Fibroblast of skin of right quadriceps (primary cell): ENCODE data around the gene TAF9B.
A peak's percentile ranks its signal among the peaks of the same experiment; 100 is the strongest.
"Not testable (repeated sequence)": the region's sequence is repeated elsewhere in the genome, so short reads cannot be mapped to it uniquely, and the experiment has no call there.

Experiments used
- DNase-seq: peaks from one replicate; pipeline ENCODE4 v3.0.0-alpha.2; 2013

Gene TAF9B

DNA sequence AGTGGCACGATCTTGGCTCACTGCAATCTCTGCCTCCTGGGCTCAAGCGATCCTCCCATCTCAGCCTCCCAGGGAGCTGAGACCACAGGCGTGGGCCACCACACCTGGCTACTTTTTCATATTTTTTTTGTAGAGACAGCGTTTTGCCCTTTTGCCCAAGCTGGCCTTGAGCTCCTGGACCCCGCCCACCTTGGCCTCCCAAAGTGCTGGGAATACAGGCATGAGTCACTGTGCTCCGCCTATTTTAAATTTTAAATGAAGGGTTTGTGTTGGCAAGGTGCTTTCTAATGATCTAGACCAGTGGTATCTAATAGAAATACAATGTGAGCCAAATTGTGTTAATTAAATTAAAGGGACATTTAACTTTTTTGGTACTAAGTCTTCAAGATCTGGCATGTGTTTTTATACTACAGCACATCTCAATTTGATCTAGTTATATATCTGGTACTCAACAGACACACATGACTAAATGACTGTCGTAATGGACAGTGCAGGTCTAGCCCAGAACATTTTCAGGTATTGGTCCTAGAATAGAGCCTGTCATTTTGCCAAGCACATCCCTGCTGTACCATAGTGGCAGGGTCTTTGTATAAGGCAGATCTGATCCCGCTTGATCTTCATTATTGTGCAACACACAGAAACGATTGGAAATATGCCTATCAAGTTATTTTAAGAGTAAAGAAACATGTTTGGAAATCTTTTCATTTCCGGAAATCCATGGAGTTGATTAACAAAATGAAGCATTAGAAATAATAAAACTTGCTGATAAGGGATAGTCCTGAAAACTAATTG is 28.1 kb downstream of the TAF9B start:
- DNase-seq: no peak

DNA sequence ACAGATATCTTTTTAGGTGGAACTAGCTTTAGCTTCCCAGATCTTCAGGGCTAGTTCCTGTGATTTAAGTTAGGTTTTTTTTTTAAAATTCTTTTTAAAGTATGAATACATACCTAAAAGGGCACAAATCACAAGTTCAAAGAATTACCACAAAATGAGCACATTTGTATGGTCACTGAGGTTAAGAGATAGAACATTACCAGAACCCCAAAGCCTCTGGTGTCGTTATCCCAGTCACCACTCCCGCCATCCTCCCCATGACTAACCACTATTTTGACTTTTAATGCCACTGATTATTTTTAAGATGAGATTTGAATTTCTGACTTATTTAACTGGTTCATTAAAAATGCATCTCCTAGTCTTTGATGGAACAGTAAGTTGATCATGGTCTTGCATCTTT is 30.0 kb downstream of the TAF9B start:
- DNase-seq: no peak

DNA sequence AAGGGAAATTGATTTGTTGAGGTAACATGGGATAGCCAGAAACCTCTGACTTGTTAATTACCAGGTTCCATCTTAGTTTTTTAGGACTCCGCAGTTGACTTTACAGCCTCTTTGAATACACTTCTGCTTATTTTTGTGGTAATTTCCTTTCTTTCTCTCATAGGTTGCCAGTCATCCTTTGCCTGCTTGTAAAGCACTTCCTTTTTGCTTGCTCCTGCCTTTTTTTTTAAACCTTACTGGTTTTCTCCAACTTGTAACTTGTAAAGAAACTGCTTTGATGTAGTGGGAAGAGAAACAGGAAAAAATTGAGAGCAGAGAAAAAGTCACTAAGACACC is 32.8 kb downstream of the TAF9B start:
- DNase-seq: no peak

DNA sequence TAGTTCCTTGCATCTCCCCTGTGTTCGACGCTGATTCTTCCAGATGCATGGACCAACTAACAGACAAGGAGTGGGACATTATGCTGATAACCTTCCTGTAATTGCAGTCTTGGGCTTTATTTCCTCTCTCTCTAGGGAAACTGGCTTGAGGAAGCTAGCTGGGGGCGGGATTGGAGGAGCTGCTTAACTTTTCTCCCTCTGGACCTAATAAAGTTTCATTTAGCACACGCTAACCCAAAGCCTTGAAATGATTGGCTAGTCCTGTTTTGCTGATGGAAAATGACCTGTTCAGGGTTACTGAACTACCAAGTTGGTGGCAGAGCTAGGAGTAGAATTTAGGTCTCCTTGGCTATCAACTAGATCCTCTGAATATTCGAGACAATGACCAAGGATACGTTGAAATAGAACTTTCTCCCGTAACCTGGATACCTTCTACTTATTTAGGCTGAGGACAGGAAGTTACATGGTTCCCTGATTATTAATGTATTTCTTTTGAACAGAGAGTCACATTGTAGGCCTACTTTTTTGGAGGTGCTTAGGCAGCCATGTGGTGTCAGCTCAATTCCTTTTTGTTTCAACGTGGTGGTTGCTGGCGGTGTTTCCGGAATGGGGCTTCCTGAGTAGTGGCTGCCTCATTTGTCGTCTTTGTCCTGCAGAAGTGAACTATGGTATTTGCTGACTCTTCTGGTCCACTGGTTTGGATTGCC is 33.4 kb downstream of the TAF9B start:
- no peak for DNase-seq

DNA sequence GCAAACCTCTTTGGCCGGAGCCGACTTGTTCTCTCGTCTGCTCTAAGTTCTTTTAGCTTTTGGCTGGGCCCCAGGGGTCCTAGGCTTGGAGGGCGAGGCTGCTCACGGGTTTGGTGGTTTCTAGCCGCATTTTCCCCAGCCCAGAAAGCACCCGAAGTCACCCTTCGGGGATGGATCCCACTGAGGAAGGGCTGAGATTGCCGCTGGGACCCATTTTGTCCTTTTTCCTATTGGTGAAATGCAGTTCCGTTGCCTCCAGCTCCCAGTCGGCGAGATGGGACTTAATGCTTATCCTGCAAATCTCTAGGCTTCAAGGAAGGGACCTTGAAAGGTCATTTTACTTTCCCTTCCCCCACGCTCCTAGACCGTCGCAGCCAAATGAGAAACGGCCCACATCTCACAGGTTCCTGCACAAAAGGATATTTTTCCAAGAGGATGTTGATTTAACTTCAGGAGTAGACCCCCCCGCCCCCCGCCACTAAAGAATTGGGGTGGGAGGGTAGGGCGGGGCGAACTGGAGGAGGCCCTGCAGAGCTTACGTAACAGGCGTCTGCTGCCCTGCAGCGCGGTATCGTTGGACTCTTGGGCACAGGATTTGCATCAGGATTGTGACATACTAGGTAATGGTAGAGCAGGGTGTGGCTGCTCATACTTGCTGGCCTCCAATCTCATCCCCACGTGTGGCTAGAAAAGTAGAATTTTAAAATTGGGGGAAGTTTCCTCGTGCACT is 34.8 kb downstream of the TAF9B start:
- peak; percentile 38 for DNase-seq

DNA sequence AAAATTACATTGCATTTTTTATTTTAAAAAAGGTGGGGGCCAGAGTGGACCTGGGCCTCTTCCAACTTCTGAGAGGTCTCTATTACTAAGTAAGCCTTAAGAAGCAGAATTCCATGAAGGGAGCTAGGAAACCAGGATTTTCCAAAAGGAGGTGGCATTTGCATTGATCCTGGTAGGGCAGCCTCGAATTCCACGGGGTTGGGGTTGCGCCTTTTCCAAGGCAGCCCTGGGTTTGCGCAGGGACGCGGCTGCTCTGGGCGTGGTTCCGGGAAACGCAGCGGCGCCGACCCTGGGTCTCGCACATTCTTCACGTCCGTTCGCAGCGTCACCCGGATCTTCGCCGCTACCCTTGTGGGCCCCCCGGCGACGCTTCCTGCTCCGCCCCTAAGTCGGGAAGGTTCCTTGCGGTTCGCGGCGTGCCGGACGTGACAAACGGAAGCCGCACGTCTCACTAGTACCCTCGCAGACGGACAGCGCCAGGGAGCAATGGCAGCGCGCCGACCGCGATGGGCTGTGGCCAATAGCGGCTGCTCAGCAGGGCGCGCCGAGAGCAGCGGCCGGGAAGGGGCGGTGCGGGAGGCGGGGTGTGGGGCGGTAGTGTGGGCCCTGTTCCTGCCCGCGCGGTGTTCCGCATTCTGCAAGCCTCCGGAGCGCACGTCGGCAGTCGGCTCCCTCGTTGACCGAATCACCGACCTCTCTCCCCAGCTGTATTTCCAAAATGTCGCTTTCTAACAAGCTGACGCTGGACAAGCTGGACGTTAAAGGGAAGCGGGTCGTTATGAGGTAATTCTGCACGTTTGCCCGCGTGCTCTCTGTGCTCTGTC is 35.6 kb downstream of the TAF9B start, which contains the start of gene PGK1:
Gene PGK1 (plus strand): TSS at position 626 of the 824 bp plus-strand sequence. CDS start 93 bp downstream, at position 719.
- peak; percentile 98 for DNase-seq

DNA sequence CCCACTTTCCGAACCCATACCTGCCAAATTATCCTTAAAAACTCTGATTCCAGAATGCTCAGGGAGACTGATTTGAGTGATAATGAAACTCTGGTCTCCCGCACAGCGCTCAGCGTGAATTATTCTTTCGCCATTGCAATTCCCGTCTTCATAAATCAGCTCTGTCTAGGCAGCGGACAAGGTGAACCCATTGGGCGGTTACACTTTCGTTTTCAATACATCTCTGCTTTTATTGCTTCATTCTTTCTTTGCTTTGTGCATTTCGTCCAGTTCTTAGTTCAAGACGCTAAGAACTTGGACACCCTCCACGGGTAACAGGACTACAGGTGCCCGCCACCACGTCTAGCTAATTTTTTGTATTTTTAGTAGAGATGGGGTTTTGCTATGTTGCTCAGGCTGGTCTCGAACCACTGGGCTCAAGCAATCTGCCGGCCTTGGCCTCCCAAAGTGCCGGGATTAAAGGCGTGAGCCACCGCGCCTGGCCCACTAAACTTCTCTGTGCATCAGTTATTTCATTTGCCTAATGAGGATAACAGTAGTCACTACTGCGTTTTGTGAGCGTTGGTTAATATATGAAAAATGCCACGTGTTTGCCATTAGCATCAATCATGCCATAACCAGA is 36.3 kb downstream of the TAF9B start:
- no peak for DNase-seq

DNA sequence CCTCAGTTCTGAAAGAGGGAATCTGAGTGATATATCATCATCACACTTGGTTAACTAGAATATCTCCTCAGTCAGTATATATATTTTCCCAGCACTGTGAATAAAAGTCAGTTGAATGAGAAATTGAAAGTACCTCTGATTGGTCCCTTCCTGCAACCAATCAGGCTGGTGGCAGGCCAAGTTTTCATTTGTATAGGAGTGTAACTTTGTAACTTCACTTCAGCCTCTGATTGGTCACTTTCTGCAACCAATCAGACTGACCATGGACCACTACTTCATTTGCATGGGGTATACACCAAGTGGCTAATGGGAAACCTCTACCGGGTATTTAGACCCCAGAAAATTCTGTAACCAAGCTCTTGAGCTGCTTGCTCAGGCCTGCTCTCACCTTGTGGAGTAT is 37.4 kb downstream of the TAF9B start:
- no peak for DNase-seq

DNA sequence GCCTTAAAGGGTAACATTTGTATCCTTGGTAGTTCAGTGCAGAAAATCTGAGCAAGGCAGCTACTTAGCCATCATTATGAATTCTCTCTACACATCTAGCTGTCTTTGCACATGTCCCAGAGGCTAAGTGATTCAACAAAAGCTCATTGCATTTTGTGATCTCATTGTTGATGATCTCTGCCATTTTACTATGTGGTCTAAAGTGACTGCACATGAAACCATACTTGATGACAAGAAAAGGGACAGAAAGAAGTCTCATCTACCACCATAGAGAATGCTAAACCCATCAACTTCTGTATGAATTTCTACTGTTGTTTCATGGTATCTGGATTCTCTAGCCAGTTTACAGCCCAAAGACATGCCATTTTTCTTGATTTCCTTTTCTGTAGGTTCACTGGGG is 41.3 kb downstream of the TAF9B start:
- no peak for DNase-seq

DNA sequence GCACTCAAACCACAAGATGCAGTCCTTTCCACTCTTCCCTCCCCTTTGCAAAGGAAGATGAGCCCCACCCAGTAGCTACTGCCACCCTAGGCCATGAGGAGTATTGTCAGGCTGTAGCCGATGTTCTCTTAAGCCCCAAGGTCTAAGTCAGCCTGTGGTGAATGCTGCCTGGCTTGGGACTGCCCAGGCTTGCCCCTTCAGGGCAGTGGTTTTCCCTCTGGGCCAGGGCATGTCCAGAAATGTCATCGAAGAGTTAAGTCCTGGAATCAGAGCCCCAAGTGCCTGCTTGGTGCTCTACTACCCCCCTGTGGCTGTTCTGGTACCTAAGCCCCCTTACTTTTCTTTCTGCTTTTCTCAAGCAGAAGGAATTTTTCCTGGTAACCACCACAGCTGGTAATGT is 47.2 kb downstream of the TAF9B start:
- peak; percentile 23 for DNase-seq

DNA sequence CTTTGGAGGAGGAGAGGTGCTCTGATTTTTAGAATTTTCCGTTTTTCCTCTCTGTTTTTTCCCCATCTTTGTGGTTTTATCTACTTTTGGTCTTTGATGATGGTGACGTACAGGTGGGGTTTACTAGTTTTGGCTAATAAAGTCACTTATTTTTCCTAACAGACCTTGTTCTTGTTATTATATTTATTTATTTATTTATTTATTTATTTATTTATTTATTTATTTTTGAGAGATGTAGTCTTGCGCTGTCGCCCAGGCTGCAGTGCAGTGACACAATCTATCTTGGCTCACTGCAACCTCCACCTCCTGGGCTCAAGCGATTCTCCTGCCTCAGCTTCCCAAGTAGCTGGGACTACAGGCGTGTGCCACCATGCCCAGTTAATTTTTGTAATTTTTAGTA is 58.0 kb downstream of the TAF9B start:
- DNase-seq: not testable (repeated sequence)
